GM23338 (cell line): ENCODE measurements around the gene GATA5. TPM values are rescaled to one million over a fixed set of nuclear protein-coding genes. Genes with fewer than 3 reads are reported as not detected.

ENCODE experiments used
- ATAC-seq: fragments of 200-7000 bp; cut with Tn5 transposase; 3 replicates; pipeline ENCODE4 v1.9.1; 2020
- DNase-seq: peaks from one replicate; pipeline ENCODE4 v3.0.0-alpha.2; 2015; ENCODE audit warnings: low spot score
- H2AFZ ChIP-seq: fragments of 200-600 bp; sonication (generic); 2 replicates; pipeline ENCODE4 v1.8.0; 2016; ENCODE audit warnings: antibody characterized with exemption, mild to moderate bottlenecking, moderate library complexity
- H3F3A ChIP-seq: fragments of 200-600 bp; sonication (generic); replicated peaks from 2 replicates; pipeline ENCODE4 v1.8.0; 2017; ENCODE audit warnings: antibody characterized with exemption, mixed run types, low read depth
- H3K27ac ChIP-seq: fragments of 200-600 bp; sonication (generic); 2 replicates; pipeline ENCODE4 v1.6.1; 2016; ENCODE audit warnings: low read depth
- H3K27me3 ChIP-seq: fragments of 200-600 bp; sonication (generic); 2 replicates; pipeline ENCODE4 v1.8.0; 2016; ENCODE audit warnings: mild to moderate bottlenecking, mixed run types, moderate library complexity; ENCODE audit not compliant: insufficient read depth
- H3K36me3 ChIP-seq: fragments of 200-600 bp; sonication (generic); 2 replicates; pipeline ENCODE4 v1.8.0; 2016; ENCODE audit warnings: mild to moderate bottlenecking; ENCODE audit not compliant: insufficient read depth
- H3K4me1 ChIP-seq: fragments of 200-600 bp; sonication (generic); 2 replicates; pipeline ENCODE4 v1.8.0; 2016; ENCODE audit warnings: mild to moderate bottlenecking, moderate library complexity; ENCODE audit not compliant: insufficient read depth
- H3K4me2 ChIP-seq: fragments of 200-600 bp; sonication (generic); 2 replicates; pipeline ENCODE4 v1.7.1; 2017; ENCODE audit warnings: mixed run types
- H3K4me3 ChIP-seq: fragments of 200-600 bp; sonication (generic); 2 replicates; pipeline ENCODE4 v1.6.1; 2016; ENCODE audit warnings: mixed run types
- H3K79me2 ChIP-seq: fragments of 200-600 bp; sonication (generic); replicated peaks from 2 replicates; pipeline ENCODE4 v1.8.0; 2017; ENCODE audit warnings: mild to moderate bottlenecking; ENCODE audit not compliant: insufficient read depth
- H3K9me2 ChIP-seq: fragments of 200-600 bp; sonication (generic); 2 replicates; pipeline ENCODE4 v1.8.0; 2017; ENCODE audit not compliant: insufficient read depth
- H4K20me1 ChIP-seq: fragments of 200-600 bp; sonication (generic); replicated peaks from 2 replicates; pipeline ENCODE4 v1.8.0; 2017; ENCODE audit warnings: mild to moderate bottlenecking; ENCODE audit not compliant: insufficient read depth
- H3K27ac Mint-ChIP-seq: 2 replicates; pipeline ENCODE4 v1.8.0; 2020; ENCODE audit warnings: inconsistent platforms, mild to moderate bottlenecking, moderate library complexity, mixed read lengths
- H3K27me3 Mint-ChIP-seq: 3 replicates; pipeline ENCODE4 v1.8.0; 2022; ENCODE audit warnings: low read depth, mild to moderate bottlenecking, moderate library complexity, mixed read lengths, inconsistent platforms; ENCODE audit not compliant: insufficient read depth, poor library complexity
- H3K36me3 Mint-ChIP-seq: 3 replicates; pipeline ENCODE4 v1.8.0; 2021; ENCODE audit warnings: low read depth, mild to moderate bottlenecking, inconsistent platforms, moderate library complexity, mixed read lengths
- H3K4me1 Mint-ChIP-seq: 3 replicates; pipeline ENCODE4 v1.8.0; 2020; ENCODE audit warnings: mild to moderate bottlenecking, inconsistent platforms, mixed read lengths
- H3K4me3 Mint-ChIP-seq: 3 replicates; pipeline ENCODE4 v1.8.0; 2021; ENCODE audit warnings: moderate library complexity, mild to moderate bottlenecking, inconsistent platforms, mixed read lengths
- H3K9me3 Mint-ChIP-seq: 3 replicates; pipeline ENCODE4 v1.8.0; 2020; ENCODE audit warnings: moderate library complexity, mild to moderate bottlenecking, inconsistent platforms, mixed read lengths
- CREB1 ChIP-seq: fragments of 250-450 bp; sonication (Bioruptor Pico); IDR thresholded peaks from 2 replicates; pipeline ENCODE4 v1.5.0; 2020; ENCODE audit warnings: low read depth, mild to moderate bottlenecking, moderate library complexity
- CTCF ChIP-seq, 2 experiments: fragments of 200-600 bp in 1 of 2; sonication (generic) in 1 of 2; conservative IDR thresholded peaks; 2 replicates each; pipeline versions ENCODE4 v1.5.1 to v1.6.1; 2016 to 2017; ENCODE audit warnings: antibody characterized with exemption in 2 of 2, low read depth in 2 of 2, mild to moderate bottlenecking in 2 of 2, moderate library complexity in 1 of 2
- EZH2 ChIP-seq: fragments of 200-600 bp; sonication (generic); IDR thresholded peaks from one replicate; pipeline ENCODE4 v1.8.0; 2017; ENCODE audit warnings: antibody characterized with exemption, mild to moderate bottlenecking, low read depth; ENCODE audit not compliant: unreplicated experiment
- EZH2phosphoT487 ChIP-seq: fragments of 200-600 bp; sonication (generic); IDR thresholded peaks from one replicate; pipeline ENCODE4 v1.8.1; 2018; ENCODE audit warnings: antibody characterized with exemption; ENCODE audit not compliant: unreplicated experiment
- NANOG ChIP-seq: IDR thresholded peaks from 2 replicates; pipeline ENCODE4 v1.6.1; 2016; ENCODE audit warnings: antibody characterized with exemption, borderline replicate concordance
- POLR2AphosphoS5 ChIP-seq: IDR thresholded peaks from 2 replicates; pipeline ENCODE4 v1.6.1; 2016; ENCODE audit warnings: antibody characterized with exemption, low read depth
- ZNF114 ChIP-seq: fragments of 250-450 bp; sonication (Bioruptor Pico); IDR thresholded peaks from 2 replicates; pipeline ENCODE4 v1.5.0; 2020; ENCODE audit warnings: mild to moderate bottlenecking, moderate library complexity
- ZNF331 ChIP-seq: fragments of 250-450 bp; sonication (Bioruptor Pico); IDR thresholded peaks from 2 replicates; pipeline ENCODE4 v1.5.0; 2020; ENCODE audit warnings: low read depth, mild to moderate bottlenecking, moderate library complexity
- polyA plus RNA-seq: library from polyadenylated mRNA; unstranded; fragments of >200 nt; fragmentation: Nextera tagmentation; extraction: Ambion mirVana; gene quantifications from 2 replicates; pipeline ENCODE4 v1.2.1, GENCODE V29; 2016
- total RNA-seq: library from RNA; depleted of rRNA; stranded (reverse); fragments of >200 nt; shearing (Covaris generic); gene quantifications from 2 replicates; pipeline ENCODE4 v1.2.3, GENCODE V29; 2014
- TF ChIP-seq, protein P1 (sequence below): IDR thresholded peaks from one replicate; pipeline ENCODE4 v1.6.1; 2018; ENCODE audit warnings: antibody characterized with exemption; ENCODE audit not compliant: unreplicated experiment

Gene GATA5
- total and polyA plus RNA-seq, 2 experiments from 2014 or later, result 0.60 to 0.73 TPM

GRCh38 chr20:62487118-62487517, 11.3 kb upstream of the GATA5 start:
- H3K27ac Mint-ChIP-seq, result no peak overlapping the region
- Histone ChIP-seq H3K27me3 (peaks cover 3% of the 10 kb centered on the region; the same call in 1 of the 2 replicates), H3K4me3 (no peak overlapping the region), H4K20me1 (no peaks in the 10 kb centered on the region), H3K36me3 (no peaks in the 10 kb centered on the region), H3K27ac (no peak overlapping the region), H2AFZ (peak overlapping the region; percentile 59; the same call in 1 of the 2 replicates), H3K79me2 (no peaks in the 10 kb centered on the region), H3K4me1 (peaks cover 4% of the 10 kb centered on the region; the same call in 1 of the 2 replicates), H3K9me2 (no peaks in the 10 kb centered on the region), H3F3A (0 out of 2 replicates have a peak, but pooled peaks cover 6% of the 10 kb centered on the region), H3K4me2 (no peak overlapping the region)
- no peak for DNase-seq
- peaks cover 2% of the 10 kb centered on the region; the same call in 1 of the 3 replicates for H3K9me3 Mint-ChIP-seq
- peak; percentile 5; the same call in 1 of the 3 replicates for ATAC-seq
- peaks cover 36% of the 10 kb centered on the region for H3K27me3 Mint-ChIP-seq
- no peaks in the 10 kb centered on the region for H3K36me3 Mint-ChIP-seq
- TF ChIP-seq ZNF114 (CRISPR knock-in tag) (no peak), EZH2phosphoT487 (no peak), POLR2AphosphoS5 (no peak), CTCF (conservative IDR thresholded peaks at IDR 0.05; ENCODE audit: low read depth in 2 of 2) (no peak), EZH2 (no peak)
- TF ChIP-seq, protein P1, sequence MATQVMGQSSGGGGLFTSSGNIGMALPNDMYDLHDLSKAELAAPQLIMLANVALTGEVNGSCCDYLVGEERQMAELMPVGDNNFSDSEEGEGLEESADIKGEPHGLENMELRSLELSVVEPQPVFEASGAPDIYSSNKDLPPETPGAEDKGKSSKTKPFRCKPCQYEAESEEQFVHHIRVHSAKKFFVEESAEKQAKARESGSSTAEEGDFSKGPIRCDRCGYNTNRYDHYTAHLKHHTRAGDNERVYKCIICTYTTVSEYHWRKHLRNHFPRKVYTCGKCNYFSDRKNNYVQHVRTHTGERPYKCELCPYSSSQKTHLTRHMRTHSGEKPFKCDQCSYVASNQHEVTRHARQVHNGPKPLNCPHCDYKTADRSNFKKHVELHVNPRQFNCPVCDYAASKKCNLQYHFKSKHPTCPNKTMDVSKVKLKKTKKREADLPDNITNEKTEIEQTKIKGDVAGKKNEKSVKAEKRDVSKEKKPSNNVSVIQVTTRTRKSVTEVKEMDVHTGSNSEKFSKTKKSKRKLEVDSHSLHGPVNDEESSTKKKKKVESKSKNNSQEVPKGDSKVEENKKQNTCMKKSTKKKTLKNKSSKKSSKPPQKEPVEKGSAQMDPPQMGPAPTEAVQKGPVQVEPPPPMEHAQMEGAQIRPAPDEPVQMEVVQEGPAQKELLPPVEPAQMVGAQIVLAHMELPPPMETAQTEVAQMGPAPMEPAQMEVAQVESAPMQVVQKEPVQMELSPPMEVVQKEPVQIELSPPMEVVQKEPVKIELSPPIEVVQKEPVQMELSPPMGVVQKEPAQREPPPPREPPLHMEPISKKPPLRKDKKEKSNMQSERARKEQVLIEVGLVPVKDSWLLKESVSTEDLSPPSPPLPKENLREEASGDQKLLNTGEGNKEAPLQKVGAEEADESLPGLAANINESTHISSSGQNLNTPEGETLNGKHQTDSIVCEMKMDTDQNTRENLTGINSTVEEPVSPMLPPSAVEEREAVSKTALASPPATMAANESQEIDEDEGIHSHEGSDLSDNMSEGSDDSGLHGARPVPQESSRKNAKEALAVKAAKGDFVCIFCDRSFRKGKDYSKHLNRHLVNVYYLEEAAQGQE, result no peak
- H3K4me1 Mint-ChIP-seq, result peaks cover 22% of the 10 kb centered on the region
- H3K4me3 Mint-ChIP-seq, result no peak overlapping the region

DNA sequence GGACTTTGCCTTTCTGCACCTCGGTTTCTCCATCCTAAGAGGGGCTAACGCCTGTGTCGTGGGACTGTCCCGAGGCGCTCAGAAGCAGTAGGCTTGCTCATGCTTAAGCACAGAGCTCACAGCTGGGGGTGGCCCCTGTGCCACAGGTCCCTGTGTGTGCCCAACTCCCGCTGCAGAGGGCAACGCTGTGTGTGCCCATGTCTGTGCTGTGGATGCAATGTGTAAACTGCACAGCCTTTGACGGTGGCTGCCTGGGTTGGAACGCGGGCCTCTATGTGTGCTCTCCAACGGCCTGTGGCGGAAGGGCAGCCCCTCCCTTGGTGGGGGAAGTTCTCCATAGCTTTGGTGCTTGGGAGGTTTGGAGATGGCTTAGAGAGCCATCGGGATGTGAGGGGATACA, 10.7 kb upstream of the GATA5 start:
- no peak overlapping the region for H3K4me3 Mint-ChIP-seq
- Histone ChIP-seq H3K4me2 (no peak overlapping the region), H3F3A (0 out of 2 replicates have a peak, but pooled peaks cover 6% of the 10 kb centered on the region), H3K79me2 (no peaks in the 10 kb centered on the region), H3K27ac (no peak overlapping the region), H3K4me1 (peaks cover 4% of the 10 kb centered on the region; the same call in 1 of the 2 replicates), H4K20me1 (no peaks in the 10 kb centered on the region), H3K27me3 (peaks cover 8% of the 10 kb centered on the region; the same call in 1 of the 2 replicates), H3K9me2 (no peaks in the 10 kb centered on the region), H3K36me3 (no peaks in the 10 kb centered on the region), H3K4me3 (no peak overlapping the region), H2AFZ (no peak overlapping the region)
- H3K27ac Mint-ChIP-seq, result no peak overlapping the region
- no peak for DNase-seq
- peaks cover 43% of the 10 kb centered on the region for H3K27me3 Mint-ChIP-seq
- TF ChIP-seq CREB1 (CRISPR knock-in tag) (no peak), EZH2phosphoT487 (no peak), NANOG (no peak), ZNF114 (CRISPR knock-in tag) (no peak), ZNF331 (CRISPR knock-in tag) (no peak)
- no peaks in the 10 kb centered on the region for H3K36me3 Mint-ChIP-seq
- H3K4me1 Mint-ChIP-seq, result peaks cover 22% of the 10 kb centered on the region
- ATAC-seq, result no peak
- peaks cover 1% of the 10 kb centered on the region; the same call in 1 of the 3 replicates for H3K9me3 Mint-ChIP-seq
